Right ventricle myocardium superior (tissue), 1 donor: ENCODE measurements around the gene DIP2C. TPM values are rescaled to one million over a fixed set of nuclear protein-coding genes. Genes with fewer than 3 reads are reported as not detected.
"Not testable (repeated sequence)": the region's sequence is repeated elsewhere in the genome, so short reads cannot be mapped to it uniquely, and the experiment has no call there.

Experiments used
- ATAC-seq: fragments of 200-7000 bp; cut with Tn5 transposase; one replicate; pipeline ENCODE4 v1.9.1; 2020; ENCODE audit warnings: mild to moderate bottlenecking; ENCODE audit not compliant: poor library complexity
- DNase-seq: peaks from one replicate; pipeline ENCODE4 v3.0.0-alpha.2; 2020
- intact Hi-C: fragments of 100-400 bp; cut with DNase I; formaldehyde crosslinking; loops from one replicate; pipeline ENCODE4 v1.11.2; 2022
- total RNA-seq: library from RNA; stranded (reverse); fragmentation: NEBNext Ultra II Directional; extraction: Animal tissue kit (Norgen Biotek cat#: 25700); gene quantifications from one replicate; pipeline ENCODE4 v1.2.1, GENCODE V29; 2021
- donor health status: DM: no; HTN: yes; CAD: no; lungs with severe emphysema.

DIP2C gene
- total RNA-seq, 1 donor from 2014 or later, result 29.1 TPM

DNA sequence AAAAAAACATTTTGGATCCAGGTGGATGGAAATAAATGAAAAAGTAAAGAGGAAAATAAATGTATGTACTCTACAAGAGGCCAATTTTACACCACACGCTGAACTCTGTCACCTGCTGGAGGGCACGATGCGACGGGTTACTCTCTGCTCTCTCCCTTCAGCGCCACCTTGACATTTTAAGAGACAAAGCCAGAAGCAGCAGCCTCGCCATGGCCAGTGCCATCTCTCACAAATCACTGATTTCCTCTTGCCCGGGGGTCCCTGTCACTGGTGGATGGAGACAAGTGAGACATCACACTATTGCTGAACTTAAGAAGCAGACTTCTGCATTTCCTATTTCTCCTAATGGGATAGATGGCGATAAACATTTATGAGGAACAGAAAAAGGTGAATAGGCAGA, 364.2 kb downstream of the DIP2C start:
- DNase-seq, result no peak
- intact Hi-C loops, result no loop called here
- ATAC-seq, result no peak

DNA sequence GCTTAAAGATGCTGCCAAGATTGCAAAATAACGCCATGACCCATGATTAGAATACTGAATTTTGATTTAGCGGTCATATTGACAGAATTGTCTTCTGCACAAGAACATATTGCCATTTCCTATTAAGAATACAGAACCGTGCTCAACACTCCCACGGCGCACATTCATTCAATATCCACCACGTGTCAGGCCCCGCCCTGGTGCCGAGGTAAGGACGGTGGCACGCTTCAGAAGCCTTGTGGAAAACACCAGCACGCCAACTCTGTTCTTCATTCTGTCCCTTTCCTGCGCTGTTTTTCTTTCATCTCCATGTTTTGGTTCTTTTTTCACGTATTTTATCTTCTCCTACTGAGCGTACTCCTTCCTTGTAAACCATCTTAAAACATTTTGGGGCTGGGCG, 364.9 kb downstream of the DIP2C start:
- ATAC-seq (no peak), DNase-seq (no peak)
- intact Hi-C loops, result no loop called here

DNA sequence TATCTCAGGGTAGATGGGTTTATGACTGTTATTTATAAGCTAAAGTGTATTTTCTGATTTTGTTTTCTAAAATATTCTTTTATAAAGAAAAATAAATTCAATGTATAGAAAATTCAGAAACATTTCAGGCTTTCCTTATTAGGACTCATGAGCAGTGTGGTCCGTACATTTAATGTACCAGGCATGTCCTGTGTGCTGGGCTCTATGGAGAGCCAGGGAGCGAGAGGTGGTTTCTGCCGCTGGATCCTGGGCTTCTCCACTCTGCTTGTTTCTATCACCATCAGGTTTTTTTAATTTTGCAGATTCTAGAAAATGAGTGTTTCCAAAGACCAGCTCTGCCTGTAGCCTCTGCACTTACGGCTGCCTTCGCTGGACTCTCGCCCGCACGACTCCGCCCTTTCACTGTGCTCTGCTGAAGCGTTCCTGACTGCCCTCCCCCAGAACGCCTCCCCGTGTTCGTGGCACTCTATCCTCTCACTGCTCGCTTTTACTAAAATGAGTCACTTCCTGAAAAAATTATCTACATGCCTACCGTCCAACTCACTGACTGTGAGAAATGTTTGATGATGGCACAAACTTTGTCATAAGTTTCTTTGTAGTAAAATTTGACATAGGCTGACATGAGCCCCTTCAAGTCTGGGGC, 365.7 kb downstream of the DIP2C start:
- intact Hi-C loops, result no loop called here
- ATAC-seq, result peak; percentile 92
- peak; percentile 90 for DNase-seq

DNA sequence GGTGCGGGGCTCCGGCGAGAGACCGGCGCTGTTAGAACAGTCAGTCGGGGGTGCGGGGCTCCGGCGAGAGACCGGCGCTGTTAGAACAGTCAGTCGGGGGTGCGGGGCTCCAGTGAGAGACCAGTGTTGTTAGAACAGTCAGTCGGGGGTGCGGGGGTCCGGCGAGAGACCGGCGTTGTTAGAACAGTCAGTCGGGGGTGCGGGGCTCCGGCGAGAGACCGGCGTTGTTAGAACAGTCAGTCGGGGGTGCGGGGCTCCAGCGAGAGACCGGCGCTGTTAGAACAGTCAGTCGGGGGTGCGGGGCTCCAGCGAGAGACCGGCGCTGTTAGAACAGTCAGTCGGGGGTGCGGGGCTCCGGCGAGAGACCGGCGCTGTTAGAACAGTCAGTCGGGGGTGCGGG, 366.4 kb downstream of the DIP2C start:
- intact Hi-C loops, ATAC-seq: not testable (repeated sequence)

DNA sequence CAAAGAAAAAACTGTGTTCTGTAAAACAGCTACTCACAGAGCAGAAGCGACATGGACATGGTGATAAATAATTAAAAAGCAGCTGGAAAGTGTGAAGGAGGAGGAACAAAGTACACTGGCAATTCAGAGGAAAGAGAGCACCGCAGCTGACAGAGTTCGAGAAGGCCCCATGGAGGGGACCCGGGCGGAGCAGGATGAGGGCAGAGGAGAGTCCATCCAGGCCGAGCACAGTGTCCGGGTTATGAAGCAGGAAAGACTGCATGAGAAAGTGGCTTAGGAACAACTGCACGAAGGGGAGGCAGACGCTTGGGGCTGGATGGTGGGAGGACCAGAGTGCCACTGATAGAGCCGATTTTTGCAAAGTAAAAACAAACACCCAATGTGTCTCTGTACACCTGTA, 368.7 kb downstream of the DIP2C start:
- DNase-seq (no peak), ATAC-seq (no peak)

More for the DNA sequence above, 366.4 kb downstream of the DIP2C start:
- not testable (repeated sequence) for DNase-seq

DNA sequence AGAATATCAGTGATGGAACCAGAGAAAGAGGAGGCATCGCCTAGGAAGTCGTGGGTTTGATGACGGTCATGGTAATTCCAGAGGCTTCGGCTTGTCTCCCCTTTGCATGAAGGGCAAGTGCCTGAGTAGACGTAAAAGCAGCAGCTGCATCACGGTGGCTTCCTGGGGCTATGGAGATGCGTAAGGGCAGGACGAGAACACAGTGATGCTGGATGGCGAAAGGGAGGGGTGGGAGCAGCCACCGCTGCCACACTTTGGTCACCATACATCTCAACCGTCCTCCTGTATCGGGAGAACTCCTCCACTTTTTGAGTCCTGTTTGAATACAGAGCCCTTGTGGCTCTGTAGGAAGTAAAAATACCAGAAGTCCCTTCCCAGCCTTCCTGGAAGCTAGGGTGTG, 371.5 kb downstream of the DIP2C start:
- no peak for DNase-seq
- ATAC-seq, result no peak
- intact Hi-C loops, result no loop called here

More for the DNA sequence above, 368.7 kb downstream of the DIP2C start:
- intact Hi-C loops, result no loop called here

DNA sequence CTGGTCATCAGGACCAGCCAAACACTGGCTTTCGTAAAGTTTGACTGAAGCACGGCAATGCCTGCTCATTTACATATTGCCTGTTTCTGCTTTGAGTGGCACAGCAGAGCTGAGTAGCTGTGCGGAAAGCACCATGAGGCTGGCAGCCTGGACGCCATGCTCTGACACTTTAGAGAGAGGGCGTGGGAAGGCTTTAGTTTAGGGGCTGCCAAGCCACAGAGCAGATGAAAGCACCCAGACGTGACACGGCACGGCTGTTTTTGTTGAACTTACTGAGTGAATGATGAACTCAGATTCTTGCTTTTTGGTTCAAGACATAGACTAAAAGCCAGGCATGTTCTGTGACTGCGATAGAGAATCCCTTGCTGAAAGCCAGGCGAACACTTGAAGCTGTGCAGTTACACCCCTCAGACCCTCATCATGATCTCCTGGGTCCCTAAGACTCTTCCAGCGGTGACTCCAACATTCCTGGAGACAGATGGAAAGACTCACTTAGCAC, 372.1 kb downstream of the DIP2C start:
- DNase-seq (peak; percentile 64), ATAC-seq (peak; percentile 83)
- intact Hi-C loops, result no loop called here

DNA sequence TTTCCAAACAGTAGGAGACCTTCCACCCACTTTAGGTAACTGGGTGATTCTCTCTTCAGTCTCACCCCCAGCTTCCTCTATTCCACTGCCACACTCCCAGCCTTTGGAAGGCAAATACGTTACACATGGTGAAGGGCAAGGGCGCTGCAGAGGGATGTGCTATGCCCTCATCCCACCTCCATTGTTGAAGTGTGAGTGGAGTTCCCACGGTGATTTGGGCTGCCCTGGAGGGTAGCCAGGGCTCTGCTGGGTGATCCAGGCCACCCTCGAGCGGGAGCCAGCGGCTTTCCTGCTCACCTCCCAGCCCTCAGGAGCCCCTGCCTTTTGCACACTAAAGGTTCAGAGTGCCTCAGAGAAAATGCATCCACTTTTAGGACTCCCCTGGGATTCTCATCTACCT, 373.1 kb downstream of the DIP2C start:
- DNase-seq, result no peak
- intact Hi-C loops, result no loop called here
- ATAC-seq, result no peak

DNA sequence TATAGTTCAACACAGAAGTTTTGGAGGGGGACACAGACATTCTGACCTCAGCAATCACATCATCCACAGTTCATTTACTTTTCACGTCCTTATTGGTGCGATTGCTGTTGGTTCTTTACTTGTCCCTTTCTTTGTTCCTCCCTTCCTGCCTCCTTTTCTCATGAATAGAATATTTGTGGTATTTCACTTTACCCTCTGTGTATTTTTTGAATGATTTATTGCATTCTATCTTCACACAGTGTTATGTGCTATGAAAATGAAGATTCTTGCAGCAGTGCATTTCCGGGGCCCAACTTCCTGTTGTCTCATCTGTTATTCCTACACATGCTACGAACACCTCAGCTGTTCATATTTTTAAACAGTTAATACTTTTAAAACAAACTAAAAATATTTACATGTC, 374.6 kb downstream of the DIP2C start:
- DNase-seq (no peak), ATAC-seq (no peak)
- intact Hi-C loops, result no loop called here

DNA sequence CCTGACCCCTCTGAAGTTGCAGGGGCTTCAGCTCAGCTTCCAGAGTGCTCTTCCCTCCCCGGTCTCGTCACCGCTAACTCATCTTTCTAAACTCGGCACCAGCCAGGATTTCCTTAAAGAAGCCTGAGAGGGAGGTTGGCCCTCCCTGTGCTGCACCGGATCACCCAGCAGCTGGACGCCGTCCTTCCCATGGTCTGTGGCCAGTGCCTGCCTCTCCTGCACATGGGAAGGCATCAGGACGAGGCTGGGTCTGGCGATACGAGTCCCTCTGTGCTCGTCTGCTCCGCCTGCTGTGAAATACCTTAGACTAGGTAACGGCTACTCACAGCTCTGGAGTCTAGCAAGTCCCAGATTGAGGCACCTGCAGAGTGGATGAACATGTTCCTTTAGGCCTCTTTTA, 375.1 kb downstream of the DIP2C start:
- intact Hi-C loops, result no loop called here
- DNase-seq, result no peak
- ATAC-seq, result no peak

DNA sequence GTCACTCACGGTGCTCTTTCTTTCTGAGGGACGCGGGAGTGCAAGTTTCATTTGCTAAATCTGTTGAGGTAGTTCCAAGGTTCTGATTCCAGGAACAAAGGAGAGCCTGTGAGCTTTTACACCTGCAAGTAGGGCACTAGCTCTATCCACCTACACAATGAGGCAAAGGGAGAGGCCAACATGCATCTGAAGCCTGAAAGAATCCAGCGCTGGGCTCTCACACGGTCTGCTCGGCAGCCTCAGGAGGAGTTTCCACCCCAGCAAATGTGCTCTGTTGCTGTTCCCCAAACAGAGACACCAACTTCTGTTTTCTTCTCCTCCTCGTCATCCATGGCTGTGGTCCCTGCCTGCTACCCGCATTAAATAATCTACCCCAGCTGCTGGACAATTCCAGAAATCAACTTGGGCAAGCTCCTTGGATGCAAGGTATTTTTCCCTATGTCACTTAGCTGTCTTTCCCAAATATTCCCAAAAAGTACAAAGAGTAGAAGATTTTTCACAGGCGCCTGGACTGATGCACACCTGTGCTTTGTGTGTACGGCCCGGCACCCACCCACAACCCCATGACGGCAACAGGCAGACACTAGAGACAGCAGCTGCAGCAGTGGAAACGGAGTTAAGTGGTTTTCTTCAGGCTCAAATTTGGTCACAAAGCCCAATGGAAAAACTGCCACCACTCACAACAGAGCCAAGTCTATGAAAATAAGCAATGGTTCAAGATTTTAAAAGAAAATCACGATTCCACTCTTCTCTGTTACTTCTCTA, 377.4 kb downstream of the DIP2C start:
- no peak for ATAC-seq
- intact Hi-C loops, result no loop called here
- DNase-seq, result no peak

DNA sequence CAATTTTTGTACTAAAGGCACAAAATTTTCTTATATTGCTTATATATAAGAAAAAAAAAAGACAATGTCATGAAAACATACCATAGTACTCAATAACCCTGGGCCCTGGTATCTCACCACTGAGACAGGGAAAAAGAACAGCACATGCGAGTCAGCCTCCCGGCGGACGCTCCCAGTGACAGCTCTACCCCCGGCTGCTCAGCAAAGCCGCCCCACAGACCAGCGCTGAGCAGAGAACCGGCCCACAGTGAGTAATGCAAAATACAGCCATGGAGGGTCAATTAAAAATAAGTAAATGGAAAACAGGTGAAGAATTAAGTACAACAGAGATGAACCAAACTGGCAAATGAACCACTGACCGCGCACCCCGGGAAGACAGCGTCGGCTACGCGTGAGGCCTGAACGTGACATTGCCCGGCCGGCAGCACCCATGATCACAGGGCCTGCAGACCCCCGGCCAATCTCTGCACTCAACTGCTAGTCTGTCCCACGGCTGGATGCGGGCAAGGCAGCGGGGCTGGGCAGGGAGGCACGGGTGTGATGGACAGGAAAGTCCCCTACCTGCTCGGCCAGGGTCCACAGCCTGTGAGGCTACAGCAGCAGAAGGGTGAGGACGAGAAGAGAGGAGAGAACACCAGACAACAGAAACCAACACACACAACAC, 378.4 kb downstream of the DIP2C start:
- intact Hi-C loops, result no loop called here
- ATAC-seq, result no peak

DNA sequence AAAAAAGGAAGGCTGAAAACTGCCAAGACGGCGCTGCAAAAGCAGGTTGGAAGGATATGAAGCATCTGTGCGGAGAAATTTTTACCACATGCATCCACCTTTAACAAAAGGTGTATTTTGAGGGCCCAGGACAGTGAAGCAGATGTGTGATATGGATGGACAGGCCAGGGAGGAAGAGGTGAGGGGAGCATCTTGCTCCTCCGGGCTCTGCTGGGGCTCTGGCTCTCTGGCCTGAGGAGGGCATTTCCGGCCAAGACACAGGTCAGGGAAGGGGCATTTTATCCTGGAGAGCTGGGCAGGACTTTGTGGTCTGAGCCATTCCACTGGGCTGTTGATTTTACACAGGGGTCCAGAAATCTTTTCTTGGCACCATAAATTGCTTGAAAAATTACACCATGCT, 379.1 kb downstream of the DIP2C start:
- DNase-seq (no peak), ATAC-seq (no peak)
- intact Hi-C loops, result no loop called here

More for the DNA sequence above, 378.4 kb downstream of the DIP2C start:
- DNase-seq, result no peak

DNA sequence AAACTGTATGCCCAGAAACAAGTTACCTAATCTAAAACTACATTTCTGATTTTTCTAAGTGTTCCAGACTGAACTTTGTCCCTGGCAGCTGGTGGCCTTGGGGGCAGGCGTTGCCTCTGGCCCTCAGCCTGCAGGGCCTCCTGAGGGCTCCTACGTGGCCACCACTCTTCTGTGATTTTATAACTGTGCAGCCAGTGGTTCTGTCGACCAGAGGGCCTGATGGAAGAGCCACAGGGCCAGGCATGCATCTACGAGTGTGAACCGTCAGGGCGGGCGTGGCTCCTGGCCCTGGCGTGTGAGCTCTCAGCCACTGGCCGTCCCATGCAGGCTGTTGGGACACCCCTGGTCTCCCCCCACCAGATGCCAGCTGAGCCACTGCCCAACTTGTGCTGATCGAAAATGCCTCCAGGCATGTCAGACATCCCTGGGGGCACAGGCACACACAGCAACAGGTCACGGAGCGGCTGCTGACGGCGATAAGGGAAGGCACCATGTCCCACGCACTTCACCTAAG, 380.8 kb downstream of the DIP2C start:
- intact Hi-C loops, result no loop called here
- peak; percentile 37 for ATAC-seq
- DNase-seq, result peak; percentile 59

DNA sequence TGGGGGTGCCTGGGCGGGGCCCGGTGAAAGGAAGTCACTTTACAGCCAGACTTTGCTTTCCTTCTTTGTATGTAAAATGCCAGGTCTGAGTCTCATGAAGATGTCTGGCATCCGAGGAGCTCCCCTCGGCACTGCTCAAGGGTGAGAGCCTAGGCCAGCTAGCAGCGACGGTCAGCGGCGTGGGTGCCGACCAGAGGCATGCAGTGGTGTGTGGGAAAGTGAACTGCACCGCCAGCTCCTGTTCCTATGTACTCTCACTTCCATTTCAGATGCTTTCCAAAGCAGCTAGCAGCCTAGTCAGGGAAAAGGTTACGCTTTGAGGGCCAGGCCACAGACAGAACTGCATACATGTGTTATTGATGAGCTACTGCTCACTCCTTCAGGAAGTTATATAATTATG, 381.4 kb downstream of the DIP2C start:
- ATAC-seq (no peak), DNase-seq (no peak)
- intact Hi-C loops, result no loop called here

DNA sequence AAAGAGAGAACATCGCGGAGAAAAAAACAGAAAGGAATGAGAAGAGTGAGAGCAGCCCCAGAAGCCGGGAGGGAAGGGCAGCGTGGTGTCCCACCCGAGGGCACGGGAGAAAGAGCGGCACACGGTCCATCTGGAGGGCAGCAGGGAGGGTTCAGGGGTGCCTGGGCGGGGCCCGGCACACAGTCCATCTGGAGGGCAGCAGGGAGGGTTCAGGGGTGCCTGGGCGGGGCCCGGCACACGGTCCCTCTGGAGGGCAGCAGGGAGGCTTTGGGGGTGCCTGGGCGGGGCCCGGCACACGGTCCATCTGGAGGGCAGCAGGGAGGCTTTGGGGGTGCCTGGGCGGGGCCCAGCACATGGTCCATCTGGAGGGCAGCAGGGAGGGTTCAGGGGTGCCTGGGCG, 381.8 kb downstream of the DIP2C start:
- DNase-seq (no peak), ATAC-seq (no peak)
- intact Hi-C loops, result no loop called here

DNA sequence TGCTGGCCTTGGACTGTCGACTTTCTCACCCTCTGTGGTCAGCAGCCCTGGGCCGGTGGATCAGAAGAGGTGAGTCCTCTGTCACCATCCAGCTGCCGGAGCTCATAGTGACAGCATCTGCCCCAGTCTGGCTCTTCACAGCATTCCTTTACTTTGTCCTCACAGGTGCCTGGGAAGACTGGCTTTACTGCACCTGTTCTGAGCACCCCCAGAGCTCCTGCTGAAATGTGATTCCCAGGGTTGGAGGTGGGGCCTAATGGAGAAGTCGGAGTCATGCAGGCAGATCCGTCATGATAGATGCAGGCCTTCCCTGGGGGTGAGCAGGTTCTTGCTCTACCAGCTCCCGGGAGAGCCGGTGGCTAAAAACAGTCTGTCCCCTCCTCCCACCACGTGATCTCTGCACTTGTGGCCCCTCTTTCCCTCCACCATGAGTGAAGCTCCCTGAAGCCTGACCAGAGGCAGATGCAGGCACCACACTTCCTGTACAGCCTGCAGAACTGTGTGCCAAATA, 382.7 kb downstream of the DIP2C start:
- intact Hi-C loops, result no loop called here
- DNase-seq (no peak), ATAC-seq (peak; percentile 21)

DNA sequence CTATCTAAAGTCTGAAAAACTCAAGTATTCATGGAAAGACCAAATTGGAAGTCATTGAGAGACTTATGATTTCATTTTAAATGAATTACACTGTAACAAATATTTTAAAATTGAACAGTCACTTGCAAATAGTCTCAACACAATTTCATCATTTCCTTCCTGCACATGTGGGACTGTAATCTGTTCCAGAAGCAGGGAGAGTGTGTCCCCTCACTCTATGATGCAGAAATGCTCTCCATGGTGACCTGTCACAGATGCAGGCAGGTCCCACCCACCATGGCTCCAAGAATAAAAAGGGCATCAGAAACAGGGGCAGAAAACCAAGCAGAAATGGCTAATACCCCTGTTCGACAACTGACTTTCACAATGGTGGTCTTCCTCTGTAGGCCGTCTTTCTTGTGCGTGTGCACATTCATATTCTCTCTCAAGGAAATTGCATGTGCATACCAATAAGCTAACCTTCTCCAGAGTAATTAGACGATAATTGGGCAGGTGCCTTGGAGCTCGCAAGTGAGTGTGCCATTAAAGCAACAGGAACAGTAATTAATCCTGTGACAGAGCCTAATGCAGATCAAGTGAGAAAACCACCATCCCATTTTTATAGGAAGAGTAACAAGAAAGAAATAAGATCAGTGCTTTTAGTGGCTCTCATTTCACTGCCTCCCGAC, 383.3 kb downstream of the DIP2C start:
- DNase-seq, result no peak
- ATAC-seq, result no peak
- intact Hi-C loops, result no loop called here

DNA sequence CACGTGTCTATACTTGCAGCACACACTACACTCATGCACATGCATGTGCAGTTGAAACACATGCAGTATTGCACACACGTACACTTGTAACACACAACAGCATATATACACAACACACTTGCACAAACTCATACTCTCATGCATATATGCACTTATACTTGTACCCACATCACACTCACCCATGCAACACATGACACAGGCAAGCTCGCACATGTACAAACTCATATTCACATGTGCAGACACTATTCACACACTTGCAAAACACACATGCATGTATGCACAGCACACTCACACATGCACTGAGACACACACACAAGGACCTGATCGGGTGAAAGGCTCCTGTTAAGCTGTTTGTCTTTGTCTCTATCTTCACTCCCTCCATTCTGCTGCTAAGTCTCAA, 384.4 kb downstream of the DIP2C start:
- ATAC-seq (no peak), DNase-seq (no peak)
- intact Hi-C loops, result no loop called here
